ENCODE measurements around the gene SURF6.

The SURF6 gene

DNA sequence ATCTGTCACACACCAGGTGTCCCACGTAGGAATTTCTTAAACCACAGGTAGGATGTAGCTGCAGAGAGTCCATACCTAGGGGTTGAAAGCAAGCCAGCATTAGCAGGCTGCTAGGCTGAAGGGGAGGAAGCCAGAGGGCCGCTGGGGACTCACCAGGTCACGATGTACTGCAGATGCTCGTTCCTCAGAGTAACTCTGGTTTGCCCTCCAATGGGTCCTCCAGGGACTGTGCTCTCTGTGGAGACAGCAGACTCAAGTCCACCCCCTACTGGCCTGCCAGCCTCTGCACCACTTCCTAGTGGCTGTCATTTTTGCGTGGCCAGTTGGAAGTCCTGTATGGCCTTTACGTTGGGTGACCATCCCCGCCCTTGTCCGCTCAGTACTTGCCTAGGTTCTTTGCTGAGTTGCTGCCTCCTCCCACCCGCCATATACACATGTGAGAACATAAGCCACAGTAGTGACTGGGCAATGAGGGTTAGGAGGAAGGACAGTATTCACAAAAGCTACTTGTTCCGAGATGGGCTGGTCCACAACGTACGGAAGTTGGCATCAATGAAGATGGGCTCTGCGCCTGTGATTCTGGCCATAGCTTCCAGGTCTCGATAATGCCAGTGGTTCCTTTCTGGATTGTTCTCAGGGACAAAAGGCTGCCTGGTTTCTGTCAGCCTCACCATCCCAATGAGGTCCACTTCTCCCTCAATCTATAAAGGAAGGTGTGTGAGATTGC is 16.1 kb upstream of the SURF6 start (continued):
- TF ChIP-seq BCL11B (tag by site-specific recombination; IDR thresholded peaks at IDR 0.05; ENCODE audit: low read depth) (no peak), ZNF2 (tag by site-specific recombination; IDR thresholded peaks at IDR 0.05) (0 out of 2 replicates have a peak, but pooled peaks have one; percentile 6), ZNF324 (tag by site-specific recombination; IDR thresholded peaks at IDR 0.05) (peak; percentile 51; the same call in 1 of the 2 replicates), GLI2 (tag by site-specific recombination; IDR thresholded peaks at IDR 0.05; ENCODE audit: borderline replicate concordance, low read depth) (no peak), ZBTB20 (tag by site-specific recombination; IDR thresholded peaks at IDR 0.05) (peak; percentile 59), ZXDB (tag by site-specific recombination; IDR thresholded peaks at IDR 0.05) (0 out of 2 replicates have a peak, but pooled peaks have one; percentile 25)
- TF ChIP-seq, protein P1, sequence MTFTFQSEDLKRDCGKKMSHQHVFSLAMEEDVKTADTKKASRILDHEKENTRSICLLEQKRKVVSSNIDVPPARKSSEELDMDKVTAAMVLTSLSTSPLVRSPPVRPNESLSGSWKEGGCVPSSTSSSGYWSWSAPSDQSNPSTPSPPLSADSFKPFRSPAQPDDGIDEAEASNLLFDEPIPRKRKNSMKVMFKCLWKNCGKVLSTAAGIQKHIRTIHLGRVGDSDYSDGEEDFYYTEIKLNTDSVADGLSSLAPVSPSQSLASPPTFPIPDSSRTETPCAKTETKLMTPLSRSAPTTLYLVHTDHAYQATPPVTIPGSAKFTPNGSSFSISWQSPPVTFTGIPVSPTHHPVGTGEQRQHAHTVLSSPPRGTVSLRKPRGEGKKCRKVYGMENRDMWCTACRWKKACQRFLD (tag by site-specific recombination; IDR thresholded peaks at IDR 0.05) = no peak

DNA sequence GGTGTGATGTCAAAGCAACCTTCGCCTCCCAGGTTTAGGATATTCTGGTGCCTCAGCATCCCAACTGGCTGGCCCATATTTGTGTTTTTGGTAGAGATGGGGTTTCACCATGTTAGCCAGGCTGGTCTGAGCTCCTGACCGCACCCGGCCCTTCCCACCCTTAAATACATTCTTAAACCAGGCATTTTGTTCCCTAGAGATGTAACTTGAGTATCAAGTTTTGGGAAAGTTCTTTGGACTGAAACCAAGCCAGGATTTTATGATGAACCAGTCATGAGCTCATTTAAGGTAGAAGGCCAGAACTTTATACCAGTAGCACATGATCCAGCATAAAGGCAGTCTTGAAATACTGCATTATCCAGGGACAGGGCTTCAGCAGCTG is 15.5 kb upstream of the SURF6 start:
- H3K36me3 ChIP-seq (ENCODE audit: control insufficient read depth in 2 of 2, insufficient read depth in 1 of 2, low read length in 2 of 2) = peaks cover 14 to 66% of the 10 kb centered on the region in 2 experiments
- POLR2A ChIA-PET = interaction anchor here (0.6 to 6.0 kb wide), 10 partner anchors 7 to 187 kb away, joined by 3 to 89 read pairs (median 6); partner anchors contain the start of genes SURF1, SURF2 and SURF6
- CTCF ChIA-PET = interaction anchor here (0.6 to 2.2 kb wide), 10 partner anchors 9 to 329 kb away, joined by 3 to 13 read pairs (median 4); no protein-coding TSS in a partner anchor
- TF ChIP-seq ZNF555 (tag by site-specific recombination; conservative IDR thresholded peaks at IDR 0.05) (no peak), ZFP69B (tag by site-specific recombination; IDR thresholded peaks at IDR 0.05) (no peak), ZNF626 (tag by site-specific recombination; IDR thresholded peaks at IDR 0.05) (no peak), ZNF585B (tag by site-specific recombination; IDR thresholded peaks at IDR 0.05) (no peak), ZNF48 (tag by site-specific recombination; IDR thresholded peaks at IDR 0.05) (no peak), ZNF266 (tag by site-specific recombination; IDR thresholded peaks at IDR 0.05; ENCODE audit: low read depth) (no peak), ZNF354C (tag by site-specific recombination; IDR thresholded peaks at IDR 0.05; ENCODE audit: borderline replicate concordance, low read depth) (no peak), ZNF560 (tag by site-specific recombination; IDR thresholded peaks at IDR 0.05; ENCODE audit: borderline replicate concordance) (no peak), ZNF184 (tag by site-specific recombination; IDR thresholded peaks at IDR 0.05) (0 out of 2 replicates have a peak, but pooled peaks have one; percentile 17), SP7 (tag by site-specific recombination; IDR thresholded peaks at IDR 0.05) (no peak)
- TF ChIP-seq, protein P2, sequence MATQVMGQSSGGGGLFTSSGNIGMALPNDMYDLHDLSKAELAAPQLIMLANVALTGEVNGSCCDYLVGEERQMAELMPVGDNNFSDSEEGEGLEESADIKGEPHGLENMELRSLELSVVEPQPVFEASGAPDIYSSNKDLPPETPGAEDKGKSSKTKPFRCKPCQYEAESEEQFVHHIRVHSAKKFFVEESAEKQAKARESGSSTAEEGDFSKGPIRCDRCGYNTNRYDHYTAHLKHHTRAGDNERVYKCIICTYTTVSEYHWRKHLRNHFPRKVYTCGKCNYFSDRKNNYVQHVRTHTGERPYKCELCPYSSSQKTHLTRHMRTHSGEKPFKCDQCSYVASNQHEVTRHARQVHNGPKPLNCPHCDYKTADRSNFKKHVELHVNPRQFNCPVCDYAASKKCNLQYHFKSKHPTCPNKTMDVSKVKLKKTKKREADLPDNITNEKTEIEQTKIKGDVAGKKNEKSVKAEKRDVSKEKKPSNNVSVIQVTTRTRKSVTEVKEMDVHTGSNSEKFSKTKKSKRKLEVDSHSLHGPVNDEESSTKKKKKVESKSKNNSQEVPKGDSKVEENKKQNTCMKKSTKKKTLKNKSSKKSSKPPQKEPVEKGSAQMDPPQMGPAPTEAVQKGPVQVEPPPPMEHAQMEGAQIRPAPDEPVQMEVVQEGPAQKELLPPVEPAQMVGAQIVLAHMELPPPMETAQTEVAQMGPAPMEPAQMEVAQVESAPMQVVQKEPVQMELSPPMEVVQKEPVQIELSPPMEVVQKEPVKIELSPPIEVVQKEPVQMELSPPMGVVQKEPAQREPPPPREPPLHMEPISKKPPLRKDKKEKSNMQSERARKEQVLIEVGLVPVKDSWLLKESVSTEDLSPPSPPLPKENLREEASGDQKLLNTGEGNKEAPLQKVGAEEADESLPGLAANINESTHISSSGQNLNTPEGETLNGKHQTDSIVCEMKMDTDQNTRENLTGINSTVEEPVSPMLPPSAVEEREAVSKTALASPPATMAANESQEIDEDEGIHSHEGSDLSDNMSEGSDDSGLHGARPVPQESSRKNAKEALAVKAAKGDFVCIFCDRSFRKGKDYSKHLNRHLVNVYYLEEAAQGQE (tag by site-specific recombination; IDR thresholded peaks at IDR 0.05) = no peak
- TF ChIP-seq, protein P3, sequence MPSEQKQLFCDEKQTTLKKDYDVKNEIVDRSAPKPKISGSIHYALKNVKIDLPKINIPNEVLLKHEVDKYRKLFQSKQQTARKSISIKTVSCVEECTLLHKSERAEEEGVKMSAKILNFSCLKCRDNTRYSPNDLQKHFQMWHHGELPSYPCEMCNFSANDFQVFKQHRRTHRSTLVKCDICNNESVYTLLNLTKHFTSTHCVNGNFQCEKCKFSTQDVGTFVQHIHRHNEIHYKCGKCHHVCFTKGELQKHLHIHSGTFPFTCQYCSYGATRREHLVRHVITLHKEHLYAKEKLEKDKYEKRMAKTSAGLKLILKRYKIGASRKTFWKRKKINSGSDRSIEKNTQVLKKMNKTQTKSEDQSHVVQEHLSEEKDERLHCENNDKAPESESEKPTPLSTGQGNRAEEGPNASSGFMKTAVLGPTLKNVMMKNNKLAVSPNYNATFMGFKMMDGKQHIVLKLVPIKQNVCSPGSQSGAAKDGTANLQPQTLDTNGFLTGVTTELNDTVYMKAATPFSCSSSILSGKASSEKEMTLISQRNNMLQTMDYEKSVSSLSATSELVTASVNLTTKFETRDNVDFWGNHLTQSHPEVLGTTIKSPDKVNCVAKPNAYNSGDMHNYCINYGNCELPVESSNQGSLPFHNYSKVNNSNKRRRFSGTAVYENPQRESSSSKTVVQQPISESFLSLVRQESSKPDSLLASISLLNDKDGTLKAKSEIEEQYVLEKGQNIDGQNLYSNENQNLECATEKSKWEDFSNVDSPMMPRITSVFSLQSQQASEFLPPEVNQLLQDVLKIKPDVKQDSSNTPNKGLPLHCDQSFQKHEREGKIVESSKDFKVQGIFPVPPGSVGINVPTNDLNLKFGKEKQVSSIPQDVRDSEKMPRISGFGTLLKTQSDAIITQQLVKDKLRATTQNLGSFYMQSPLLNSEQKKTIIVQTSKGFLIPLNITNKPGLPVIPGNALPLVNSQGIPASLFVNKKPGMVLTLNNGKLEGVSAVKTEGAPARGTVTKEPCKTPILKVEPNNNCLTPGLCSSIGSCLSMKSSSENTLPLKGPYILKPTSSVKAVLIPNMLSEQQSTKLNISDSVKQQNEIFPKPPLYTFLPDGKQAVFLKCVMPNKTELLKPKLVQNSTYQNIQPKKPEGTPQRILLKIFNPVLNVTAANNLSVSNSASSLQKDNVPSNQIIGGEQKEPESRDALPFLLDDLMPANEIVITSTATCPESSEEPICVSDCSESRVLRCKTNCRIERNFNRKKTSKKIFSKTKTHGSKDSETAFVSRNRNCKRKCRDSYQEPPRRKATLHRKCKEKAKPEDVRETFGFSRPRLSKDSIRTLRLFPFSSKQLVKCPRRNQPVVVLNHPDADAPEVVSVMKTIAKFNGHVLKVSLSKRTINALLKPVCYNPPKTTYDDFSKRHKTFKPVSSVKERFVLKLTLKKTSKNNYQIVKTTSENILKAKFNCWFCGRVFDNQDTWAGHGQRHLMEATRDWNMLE (tag by site-specific recombination; conservative IDR thresholded peaks at IDR 0.05; ENCODE audit: low read depth) = no peak
- TF ChIP-seq, protein P4, sequence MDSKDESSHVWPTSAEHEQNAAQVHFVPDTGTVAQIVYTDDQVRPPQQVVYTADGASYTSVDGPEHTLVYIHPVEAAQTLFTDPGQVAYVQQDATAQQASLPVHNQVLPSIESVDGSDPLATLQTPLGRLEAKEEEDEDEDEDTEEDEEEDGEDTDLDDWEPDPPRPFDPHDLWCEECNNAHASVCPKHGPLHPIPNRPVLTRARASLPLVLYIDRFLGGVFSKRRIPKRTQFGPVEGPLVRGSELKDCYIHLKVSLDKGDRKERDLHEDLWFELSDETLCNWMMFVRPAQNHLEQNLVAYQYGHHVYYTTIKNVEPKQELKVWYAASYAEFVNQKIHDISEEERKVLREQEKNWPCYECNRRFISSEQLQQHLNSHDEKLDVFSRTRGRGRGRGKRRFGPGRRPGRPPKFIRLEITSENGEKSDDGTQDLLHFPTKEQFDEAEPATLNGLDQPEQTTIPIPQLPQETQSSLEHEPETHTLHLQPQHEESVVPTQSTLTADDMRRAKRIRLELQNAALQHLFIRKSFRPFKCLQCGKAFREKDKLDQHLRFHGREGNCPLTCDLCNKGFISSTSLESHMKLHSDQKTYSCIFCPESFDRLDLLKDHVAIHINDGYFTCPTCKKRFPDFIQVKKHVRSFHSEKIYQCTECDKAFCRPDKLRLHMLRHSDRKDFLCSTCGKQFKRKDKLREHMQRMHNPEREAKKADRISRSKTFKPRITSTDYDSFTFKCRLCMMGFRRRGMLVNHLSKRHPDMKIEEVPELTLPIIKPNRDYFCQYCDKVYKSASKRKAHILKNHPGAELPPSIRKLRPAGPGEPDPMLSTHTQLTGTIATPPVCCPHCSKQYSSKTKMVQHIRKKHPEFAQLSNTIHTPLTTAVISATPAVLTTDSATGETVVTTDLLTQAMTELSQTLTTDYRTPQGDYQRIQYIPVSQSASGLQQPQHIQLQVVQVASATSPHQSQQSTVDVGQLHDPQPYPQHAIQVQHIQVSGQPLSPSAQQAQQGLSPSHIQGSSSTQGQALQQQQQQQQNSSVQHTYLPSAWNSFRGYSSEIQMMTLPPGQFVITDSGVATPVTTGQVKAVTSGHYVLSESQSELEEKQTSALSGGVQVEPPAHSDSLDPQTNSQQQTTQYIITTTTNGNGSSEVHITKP (tag by site-specific recombination; IDR thresholded peaks at IDR 0.05) = no peak

More for the DNA sequence above, 15.5 kb upstream of the SURF6 start:
- Histone ChIP-seq H3K9me3 (ENCODE audit: control insufficient read depth, insufficient read depth, low read depth, low read length) (no peaks in the 10 kb centered on the region), H3K4me1 (ENCODE audit: control insufficient read depth, insufficient read depth, low read length) (no peaks in the 10 kb centered on the region), H3K4me3 (ENCODE audit: low read depth, low read length) (no peak overlapping the region), H3K27ac (ENCODE audit: extremely low read depth, low read depth, low read length) (no peak overlapping the region)
